Hepatocyte (in vitro differentiated cells): ENCODE results near the gene SUGCT. TPM values are rescaled to one million over a fixed set of nuclear protein-coding genes. Genes with fewer than 3 reads are reported as not detected.

Experiments used
- DNase-seq: peaks from one replicate; pipeline ENCODE4 v3.0.0-alpha.2; 2016; ENCODE audit warnings: low spot score
- H2AFZ ChIP-seq: fragments of 200-600 bp; sonication (generic); 2 replicates; pipeline ENCODE4 v1.6.0; 2016; ENCODE audit warnings: antibody characterized with exemption, mild to moderate bottlenecking
- H3K27ac ChIP-seq: fragments of 200-600 bp; sonication (generic); 2 replicates; pipeline ENCODE4 v1.5.1; 2016; ENCODE audit warnings: mild to moderate bottlenecking
- H3K27me3 ChIP-seq: fragments of 200-600 bp; sonication (generic); 2 replicates; pipeline ENCODE4 v1.6.1; 2016
- H3K36me3 ChIP-seq: fragments of 200-600 bp; sonication (generic); replicated peaks from 2 replicates; pipeline ENCODE4 v1.5.1; 2016; ENCODE audit warnings: low read depth; ENCODE audit not compliant: insufficient read depth
- H3K4me1 ChIP-seq: fragments of 200-600 bp; sonication (generic); 2 replicates; pipeline ENCODE4 v1.5.1; 2016; ENCODE audit warnings: mild to moderate bottlenecking, moderate library complexity; ENCODE audit not compliant: insufficient read depth
- H3K4me2 ChIP-seq: fragments of 200-600 bp; sonication (generic); 2 replicates; pipeline ENCODE4 v1.6.0; 2016
- H3K4me3 ChIP-seq: fragments of 200-600 bp; sonication (generic); 2 replicates; pipeline ENCODE4 v1.5.1; 2016; ENCODE audit warnings: mild to moderate bottlenecking
- H3K79me2 ChIP-seq: fragments of 200-600 bp; sonication (generic); 2 replicates; pipeline ENCODE4 v1.6.0; 2017; ENCODE audit warnings: mild to moderate bottlenecking
- H3K9me2 ChIP-seq: fragments of 200-600 bp; sonication (generic); replicated peaks from 2 replicates; pipeline ENCODE4 v1.6.0; 2017; ENCODE audit warnings: mild to moderate bottlenecking; ENCODE audit not compliant: insufficient read depth
- H3K9me3 ChIP-seq: fragments of 200-600 bp; sonication (generic); 2 replicates; pipeline ENCODE4 v1.5.1; 2016; ENCODE audit warnings: low read depth, mild to moderate bottlenecking
- H4K20me1 ChIP-seq: fragments of 200-600 bp; sonication (generic); 2 replicates; pipeline ENCODE4 v1.6.0; 2016; ENCODE audit warnings: mild to moderate bottlenecking; ENCODE audit not compliant: insufficient read depth, poor library complexity, severe bottlenecking
- EZH2 ChIP-seq: fragments of 200-600 bp; sonication (generic); IDR thresholded peaks from 2 replicates; pipeline ENCODE4 v1.6.1; 2016; ENCODE audit warnings: antibody characterized with exemption, mild to moderate bottlenecking, borderline replicate concordance
- EZH2phosphoT487 ChIP-seq: fragments of 200-600 bp; sonication (generic); IDR thresholded peaks from one replicate; pipeline ENCODE4 v1.6.1; 2018; ENCODE audit warnings: antibody characterized with exemption, mild to moderate bottlenecking, low read depth, moderate library complexity; ENCODE audit not compliant: unreplicated experiment, severe bottlenecking
- whole genome bisulfite sequencing: methylation state at CpG from one replicate; pipeline ENCODE4 v1.1.6; 2016; ENCODE audit warnings: low lambda C conversion rate; ENCODE audit errors: missing lambda C conversion rate; 5-methylcytosine and 5-hydroxymethylcytosine counted together
- polyA plus RNA-seq: library from polyadenylated mRNA; unstranded; fragments of >200 nt; fragmentation: Nextera tagmentation; extraction: Ambion mirVana; gene quantifications from 2 replicates; pipeline ENCODE4 v1.2.1, GENCODE V29; 2016
- total RNA-seq: library from RNA; depleted of rRNA; stranded (reverse); fragments of >200 nt; gene quantifications from 2 replicates; pipeline ENCODE4 v1.2.3, GENCODE V29; 2014
- TF ChIP-seq, protein P1 (sequence below): fragments of 200-600 bp; sonication (generic); IDR thresholded peaks from 2 replicates; pipeline ENCODE4 v1.5.1; 2016; ENCODE audit warnings: antibody characterized with exemption, mild to moderate bottlenecking; ENCODE audit not compliant: poor library complexity

SUGCT gene
- total and polyA plus RNA-seq, 2 experiments from 2014 or later = 5.1 to 12.0 TPM

DNA sequence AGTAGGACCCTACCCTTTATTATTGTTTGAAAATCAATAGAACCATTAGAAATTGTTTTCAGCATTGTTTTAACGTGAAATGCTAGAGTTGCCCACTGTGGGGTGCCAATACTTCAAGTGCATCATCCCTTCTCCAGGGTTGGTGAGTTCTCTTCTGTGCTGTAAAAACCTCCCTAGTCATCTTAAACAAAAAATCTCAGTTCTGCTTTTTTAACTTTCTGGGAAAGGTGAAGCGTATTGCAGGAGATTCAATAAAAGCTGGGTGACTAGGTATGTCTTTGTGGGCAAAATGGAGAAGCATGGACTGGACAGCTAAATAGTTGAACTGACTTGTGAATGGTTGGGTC lies 699.1 kb downstream of the SUGCT start:
- Histone ChIP-seq H3K9me2 (no peaks in the 10 kb centered on the region), H3K4me2 (no peak overlapping the region), H3K79me2 (no peaks in the 10 kb centered on the region), H2AFZ (no peak overlapping the region), H3K27me3 (no peaks in the 10 kb centered on the region), H3K4me1 (peaks cover 6% of the 10 kb centered on the region), H3K36me3 (no peaks in the 10 kb centered on the region), H3K9me3 (no peaks in the 10 kb centered on the region), H3K27ac (no peak overlapping the region), H4K20me1 (no peaks in the 10 kb centered on the region), H3K4me3 (no peak overlapping the region)
- 77% methylated on average over 2 of the region's 2 CpGs for WGBS
- no peak for DNase-seq
- no peak for TF ChIP-seq EZH2
- TF ChIP-seq, protein P1, sequence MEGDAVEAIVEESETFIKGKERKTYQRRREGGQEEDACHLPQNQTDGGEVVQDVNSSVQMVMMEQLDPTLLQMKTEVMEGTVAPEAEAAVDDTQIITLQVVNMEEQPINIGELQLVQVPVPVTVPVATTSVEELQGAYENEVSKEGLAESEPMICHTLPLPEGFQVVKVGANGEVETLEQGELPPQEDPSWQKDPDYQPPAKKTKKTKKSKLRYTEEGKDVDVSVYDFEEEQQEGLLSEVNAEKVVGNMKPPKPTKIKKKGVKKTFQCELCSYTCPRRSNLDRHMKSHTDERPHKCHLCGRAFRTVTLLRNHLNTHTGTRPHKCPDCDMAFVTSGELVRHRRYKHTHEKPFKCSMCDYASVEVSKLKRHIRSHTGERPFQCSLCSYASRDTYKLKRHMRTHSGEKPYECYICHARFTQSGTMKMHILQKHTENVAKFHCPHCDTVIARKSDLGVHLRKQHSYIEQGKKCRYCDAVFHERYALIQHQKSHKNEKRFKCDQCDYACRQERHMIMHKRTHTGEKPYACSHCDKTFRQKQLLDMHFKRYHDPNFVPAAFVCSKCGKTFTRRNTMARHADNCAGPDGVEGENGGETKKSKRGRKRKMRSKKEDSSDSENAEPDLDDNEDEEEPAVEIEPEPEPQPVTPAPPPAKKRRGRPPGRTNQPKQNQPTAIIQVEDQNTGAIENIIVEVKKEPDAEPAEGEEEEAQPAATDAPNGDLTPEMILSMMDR = peak; percentile 39

GRCh38 chr7:40836218-40836617 lies 701.4 kb downstream of the SUGCT start:
- Histone ChIP-seq H3K4me2 (no peak overlapping the region), H3K4me1 (peaks cover 6% of the 10 kb centered on the region)
- TF ChIP-seq, protein P1 = no peak
- TF ChIP-seq EZH2phosphoT487 = no peak
- no peak for TF ChIP-seq EZH2

GRCh38 chr7:40839881-40840280 lies 705.1 kb downstream of the SUGCT start:
- Histone ChIP-seq H3K27ac (no peak overlapping the region), H3K9me2 (no peaks in the 10 kb centered on the region), H3K4me3 (no peak overlapping the region), H4K20me1 (no peaks in the 10 kb centered on the region), H2AFZ (no peak overlapping the region), H3K36me3 (no peaks in the 10 kb centered on the region), H3K27me3 (no peaks in the 10 kb centered on the region), H3K4me2 (no peak overlapping the region), H3K4me1 (no peaks in the 10 kb centered on the region), H3K79me2 (no peaks in the 10 kb centered on the region), H3K9me3 (peaks cover 8% of the 10 kb centered on the region)
- TF ChIP-seq EZH2 = no peak
- TF ChIP-seq, protein P1 = no peak
- TF ChIP-seq EZH2phosphoT487 = no peak
- 97% methylated on average over 3 of the region's 3 CpGs for WGBS
- no peak for DNase-seq

More at GRCh38 chr7:40836218-40836617, 701.4 kb downstream of the SUGCT start:
- WGBS = 61% methylated on average over 6 of the region's 6 CpGs
- no peak overlapping the region for H3K27ac ChIP-seq
- peaks cover 8% of the 10 kb centered on the region for H3K9me3 ChIP-seq
- H3K27me3 ChIP-seq = no peaks in the 10 kb centered on the region
- no peaks in the 10 kb centered on the region for H3K9me2 ChIP-seq
- no peak overlapping the region for H3K4me3 ChIP-seq
- no peaks in the 10 kb centered on the region for H4K20me1 ChIP-seq
- H3K79me2 ChIP-seq = no peaks in the 10 kb centered on the region
- DNase-seq = no peak
- no peaks in the 10 kb centered on the region for H3K36me3 ChIP-seq
- H2AFZ ChIP-seq = no peak overlapping the region

DNA sequence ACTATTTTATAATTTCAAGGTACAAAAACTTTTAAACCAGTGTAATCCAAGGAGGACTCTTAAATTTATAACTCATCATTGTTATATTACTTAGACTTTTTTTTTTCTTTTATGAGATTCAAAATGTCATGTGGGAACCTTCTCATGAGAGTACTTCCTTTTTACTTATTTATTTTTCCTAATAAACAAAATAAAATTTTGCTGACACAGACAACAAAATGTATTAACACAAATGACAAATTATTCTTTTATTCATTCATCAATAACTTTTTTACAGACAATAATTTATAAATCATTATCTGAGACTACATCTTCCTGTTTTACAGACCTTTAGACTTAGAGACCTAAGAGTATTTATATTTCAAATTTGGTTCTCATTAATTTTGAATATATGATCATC lies 706.2 kb downstream of the SUGCT start:
- TF ChIP-seq EZH2 (no peak), EZH2phosphoT487 (no peak)
- TF ChIP-seq, protein P1 = no peak
- no peak overlapping the region for H3K4me2 ChIP-seq
- H3K4me3 ChIP-seq = no peak overlapping the region
- no peak overlapping the region for H2AFZ ChIP-seq
- H3K9me2 ChIP-seq = no peaks in the 10 kb centered on the region
- no peak overlapping the region for H3K27ac ChIP-seq
- H3K9me3 ChIP-seq = peaks cover 8% of the 10 kb centered on the region
- no peaks in the 10 kb centered on the region for H4K20me1 ChIP-seq
- no peaks in the 10 kb centered on the region for H3K79me2 ChIP-seq
- no peaks in the 10 kb centered on the region for H3K27me3 ChIP-seq
- H3K4me1 ChIP-seq = no peaks in the 10 kb centered on the region
- DNase-seq = no peak
- H3K36me3 ChIP-seq = no peaks in the 10 kb centered on the region
